ENCODE data around the gene CYP19A1. TPM values are rescaled to one million over a fixed set of nuclear protein-coding genes. Genes with fewer than 3 reads are reported as not detected.

CYP19A1 gene
- total and polyA plus RNA-seq, 9 of the 15 experiments (the other 6 are each of a cell fraction or from before 2014, with no cell fraction given) = 0.16 to 0.63 (median 0.47) TPM; not detected in 3

GRCh38 chr15:51270706-51271105, 67.7 kb downstream of the CYP19A1 start:
- DNase-seq (ENCODE audit: extremely low read depth in 1 of 4, low spot score in 3 of 4) (no peak), ATAC-seq (no peak), FAIRE-seq (no peak)
- Histone ChIP-seq H3K36me3 (ENCODE audit: control insufficient read depth, insufficient read depth, low read length) (no peaks in the 10 kb centered on the region), H3K4me1 (replicated peaks in 1 of 2; ENCODE audit: control insufficient read depth in 2 of 2, insufficient read depth in 2 of 2, low read length in 2 of 2) (peaks cover 0 to 5% of the 10 kb centered on the region in 2 experiments; a peak in 1 of 5 replicates), H3K27ac (ENCODE audit: extremely low read depth, low read depth, low read length) (no peak overlapping the region), H3K27me3 (ENCODE audit: control insufficient read depth in 2 of 2, insufficient read depth in 2 of 2, low read length in 2 of 2) (peaks cover 22 to 33% of the 10 kb centered on the region in 2 experiments), H4K20me1 (replicated peaks; ENCODE audit: control insufficient read depth, insufficient read depth, low read length) (no peaks in the 10 kb centered on the region; the same call in none of the 2 replicates), H3K4me2 (ENCODE audit: insufficient read depth, low read length) (no peak overlapping the region), H2AFZ (ENCODE audit: low read depth, low read length) (no peak overlapping the region), H3K9me3 (replicated peaks; ENCODE audit: control insufficient read depth, insufficient read depth, low read depth, low read length) (no peaks in the 10 kb centered on the region), H3K9ac (ENCODE audit: insufficient read depth in 1 of 2, low read depth in 2 of 2, low read length in 2 of 2) (no peak overlapping the region), H3K9me1 (ENCODE audit: control insufficient read depth, insufficient read depth, low read length) (no peaks in the 10 kb centered on the region), H3K79me2 (ENCODE audit: control insufficient read depth, insufficient read depth, low read length) (no peaks in the 10 kb centered on the region), H3K4me3 (no peak overlapping the region)
- TF ChIP-seq L3MBTL2 (IDR thresholded peaks at IDR 0.05) (0 out of 2 replicates have a peak, but pooled peaks have one; percentile 25), THAP7 (CRISPR knock-in tag; IDR thresholded peaks at IDR 0.05) (no peak)
- CTCF ChIA-PET (ENCODE audit: low intra/inter-chr PET ratio) = no interaction called here
- no TSS peak for BruUV-seq (replicated peaks)
- POLR2A ChIA-PET = interaction anchor here (0.6 kb wide), 2 partner anchors 24 to 916 kb away, joined by 3 read pairs; partner anchors contain the start of gene GABPB1
- WGBS (ENCODE audit: insufficient coverage, low coverage, missing lambda C conversion rate) = under 1% methylated on average over 6 of the region's 6 CpGs
- in situ Hi-C loops (cut with MboI) = no loop called here
- intact Hi-C loops (cut with micrococcal nuclease) = no loop called here

- intact Hi-C loops (cut with micrococcal nuclease) (no loop called here), in situ Hi-C loops (cut with MboI) (no loop called here)
- Histone ChIP-seq H3K27ac (ENCODE audit: extremely low read depth, low read depth, low read length) (no peak overlapping the region), H3K9me3 (replicated peaks; ENCODE audit: control insufficient read depth, insufficient read depth, low read depth, low read length) (no peaks in the 10 kb centered on the region), H3K9ac (ENCODE audit: insufficient read depth in 1 of 2, low read depth in 2 of 2, low read length in 2 of 2) (no peak overlapping the region), H3K36me3 (ENCODE audit: control insufficient read depth, insufficient read depth, low read length) (no peaks in the 10 kb centered on the region), H3K4me3 (no peak overlapping the region), H2AFZ (ENCODE audit: low read depth, low read length) (no peak overlapping the region), H3K79me2 (ENCODE audit: control insufficient read depth, insufficient read depth, low read length) (no peaks in the 10 kb centered on the region), H3K27me3 (ENCODE audit: control insufficient read depth in 2 of 2, insufficient read depth in 2 of 2, low read length in 2 of 2) (peaks cover 23 to 35% of the 10 kb centered on the region in 2 experiments; a peak in 4 of 5 replicates), H3K4me2 (ENCODE audit: insufficient read depth, low read length) (no peak overlapping the region), H4K20me1 (replicated peaks; ENCODE audit: control insufficient read depth, insufficient read depth, low read length) (no peaks in the 10 kb centered on the region; the same call in none of the 2 replicates), H3K9me1 (ENCODE audit: control insufficient read depth, insufficient read depth, low read length) (no peaks in the 10 kb centered on the region), H3K4me1 (replicated peaks in 1 of 2; ENCODE audit: control insufficient read depth in 2 of 2, insufficient read depth in 2 of 2, low read length in 2 of 2) (peaks cover 0 to 5% of the 10 kb centered on the region in 2 experiments; a peak in 1 of 5 replicates)
- FAIRE-seq (no peak), ATAC-seq (no peak), DNase-seq (ENCODE audit: extremely low read depth in 1 of 4, low spot score in 3 of 4) (no peak)
- CTCF ChIA-PET (ENCODE audit: low intra/inter-chr PET ratio) = no interaction called here
- POLR2A ChIA-PET = interaction anchor here (0.6 to 0.8 kb wide), 4 partner anchors 11 to 68 kb away, joined by 3 to 5 read pairs (median 3); no protein-coding TSS in a partner anchor
- BruUV-seq (replicated peaks) = no TSS peak
- no peak for TF ChIP-seq SRF (CRISPR knock-in tag; IDR thresholded peaks at IDR 0.05)
- TF ChIP-seq SAP30 (IDR thresholded peaks at IDR 0.05; ENCODE audit: borderline replicate concordance, insufficient read depth, low read depth, low read length, poor library complexity, severe bottlenecking) = no peak
- no peak for TF ChIP-seq C11orf30 (IDR thresholded peaks at IDR 0.05; ENCODE audit: low read depth)
- no peak for TF ChIP-seq XRCC4 (IDR thresholded peaks at IDR 0.05; ENCODE audit: extremely low read depth, insufficient read depth, insufficient read length)
- TF ChIP-seq MTA1 (IDR thresholded peaks at IDR 0.05; ENCODE audit: borderline replicate concordance) = no peak
- 5% methylated on average over 2 of the region's 2 CpGs for WGBS (ENCODE audit: insufficient coverage, low coverage, missing lambda C conversion rate)
Observed at GRCh38 chr15:51269496-51269895, 68.9 kb downstream of the CYP19A1 start.

Data from K562 (cell line).